Measurements from ENCODE around the gene TOPORS.

DNA sequence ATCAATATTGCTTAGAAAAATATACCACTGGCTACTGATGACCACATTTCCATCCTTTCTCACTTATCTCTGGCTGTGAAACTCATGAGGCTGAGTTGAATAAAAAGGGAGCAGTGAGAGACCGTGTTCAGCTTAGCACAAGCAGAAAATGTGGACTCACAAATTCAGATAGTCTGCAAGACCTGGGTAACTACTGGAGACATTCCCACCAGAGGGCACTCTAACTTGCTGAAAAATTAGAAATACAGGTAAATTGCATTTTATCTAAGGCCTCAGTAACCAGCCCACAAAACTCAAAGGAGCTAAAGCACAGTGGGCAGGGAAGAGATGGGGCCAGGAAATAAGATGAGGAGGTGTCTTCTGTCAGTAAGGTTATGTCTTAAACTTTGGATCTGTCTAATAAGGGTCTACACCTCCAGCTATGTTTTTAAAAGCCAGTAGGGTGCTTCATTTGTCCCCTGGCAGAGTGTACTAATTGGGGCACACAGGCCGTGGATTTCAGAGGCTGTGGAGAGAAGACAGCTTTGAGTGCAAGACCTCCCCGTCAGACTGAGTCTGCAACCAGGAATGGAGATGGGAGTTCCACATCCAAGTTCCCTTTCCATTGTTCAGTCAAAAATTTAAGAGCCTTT, 29.2 kb upstream of the TOPORS start:
- TF ChIP-seq, protein P1, sequence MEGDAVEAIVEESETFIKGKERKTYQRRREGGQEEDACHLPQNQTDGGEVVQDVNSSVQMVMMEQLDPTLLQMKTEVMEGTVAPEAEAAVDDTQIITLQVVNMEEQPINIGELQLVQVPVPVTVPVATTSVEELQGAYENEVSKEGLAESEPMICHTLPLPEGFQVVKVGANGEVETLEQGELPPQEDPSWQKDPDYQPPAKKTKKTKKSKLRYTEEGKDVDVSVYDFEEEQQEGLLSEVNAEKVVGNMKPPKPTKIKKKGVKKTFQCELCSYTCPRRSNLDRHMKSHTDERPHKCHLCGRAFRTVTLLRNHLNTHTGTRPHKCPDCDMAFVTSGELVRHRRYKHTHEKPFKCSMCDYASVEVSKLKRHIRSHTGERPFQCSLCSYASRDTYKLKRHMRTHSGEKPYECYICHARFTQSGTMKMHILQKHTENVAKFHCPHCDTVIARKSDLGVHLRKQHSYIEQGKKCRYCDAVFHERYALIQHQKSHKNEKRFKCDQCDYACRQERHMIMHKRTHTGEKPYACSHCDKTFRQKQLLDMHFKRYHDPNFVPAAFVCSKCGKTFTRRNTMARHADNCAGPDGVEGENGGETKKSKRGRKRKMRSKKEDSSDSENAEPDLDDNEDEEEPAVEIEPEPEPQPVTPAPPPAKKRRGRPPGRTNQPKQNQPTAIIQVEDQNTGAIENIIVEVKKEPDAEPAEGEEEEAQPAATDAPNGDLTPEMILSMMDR (IDR thresholded peaks at IDR 0.05) = peak; percentile 35 to 49 (median 37)
- TF ChIP-seq EP300 (IDR thresholded peaks at IDR 0.05) = no peak
- no peak for TF ChIP-seq POLR2A (IDR thresholded peaks at IDR 0.05)

Measured in tibial nerve (tissue), 4 donors.